Hepatocyte (in vitro differentiated cells): Measurements from ENCODE around the gene SARDH.

Experiments
- CTCF ChIP-seq: fragments of 200-600 bp; sonication (generic); IDR thresholded peaks from 2 replicates; pipeline ENCODE4 v1.5.1; 2016; ENCODE audit warnings: antibody characterized with exemption, mild to moderate bottlenecking; ENCODE audit not compliant: poor library complexity
- EZH2 ChIP-seq: fragments of 200-600 bp; sonication (generic); IDR thresholded peaks from 2 replicates; pipeline ENCODE4 v1.6.1; 2016; ENCODE audit warnings: antibody characterized with exemption, mild to moderate bottlenecking, borderline replicate concordance
- EZH2phosphoT487 ChIP-seq: fragments of 200-600 bp; sonication (generic); IDR thresholded peaks from one replicate; pipeline ENCODE4 v1.6.1; 2018; ENCODE audit warnings: antibody characterized with exemption, mild to moderate bottlenecking, low read depth, moderate library complexity; ENCODE audit not compliant: unreplicated experiment, severe bottlenecking

- TF ChIP-seq CTCF (no peak), EZH2 (no peak), EZH2phosphoT487 (no peak)
Observed at GRCh38 chr9:133615606-133616188, 122.5 kb downstream of the SARDH start.
